Measurements from ENCODE around the gene LPP.

DNA sequence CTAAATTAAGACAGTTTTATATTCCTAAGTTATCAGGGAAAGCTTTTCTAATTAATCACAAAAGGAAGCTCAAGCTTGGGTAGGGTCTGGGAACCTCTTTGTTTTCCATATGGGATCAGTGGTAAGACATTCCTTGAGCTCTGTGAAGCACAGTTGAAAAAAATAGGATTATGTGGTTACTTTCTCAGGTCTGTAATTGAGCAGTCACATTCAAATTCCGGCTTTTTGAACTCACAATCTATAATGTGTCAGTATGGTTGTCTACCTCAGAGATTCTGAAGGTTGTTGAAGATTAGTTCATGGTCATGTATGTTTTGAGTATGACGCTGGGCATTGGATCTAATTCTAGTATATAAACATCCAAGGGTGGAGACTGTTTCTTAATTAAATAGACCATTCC is 364.5 kb downstream of the LPP start:
- TF ChIP-seq POLR2A (IDR thresholded peaks at IDR 0.05) = no peak
- TF ChIP-seq, protein P1, sequence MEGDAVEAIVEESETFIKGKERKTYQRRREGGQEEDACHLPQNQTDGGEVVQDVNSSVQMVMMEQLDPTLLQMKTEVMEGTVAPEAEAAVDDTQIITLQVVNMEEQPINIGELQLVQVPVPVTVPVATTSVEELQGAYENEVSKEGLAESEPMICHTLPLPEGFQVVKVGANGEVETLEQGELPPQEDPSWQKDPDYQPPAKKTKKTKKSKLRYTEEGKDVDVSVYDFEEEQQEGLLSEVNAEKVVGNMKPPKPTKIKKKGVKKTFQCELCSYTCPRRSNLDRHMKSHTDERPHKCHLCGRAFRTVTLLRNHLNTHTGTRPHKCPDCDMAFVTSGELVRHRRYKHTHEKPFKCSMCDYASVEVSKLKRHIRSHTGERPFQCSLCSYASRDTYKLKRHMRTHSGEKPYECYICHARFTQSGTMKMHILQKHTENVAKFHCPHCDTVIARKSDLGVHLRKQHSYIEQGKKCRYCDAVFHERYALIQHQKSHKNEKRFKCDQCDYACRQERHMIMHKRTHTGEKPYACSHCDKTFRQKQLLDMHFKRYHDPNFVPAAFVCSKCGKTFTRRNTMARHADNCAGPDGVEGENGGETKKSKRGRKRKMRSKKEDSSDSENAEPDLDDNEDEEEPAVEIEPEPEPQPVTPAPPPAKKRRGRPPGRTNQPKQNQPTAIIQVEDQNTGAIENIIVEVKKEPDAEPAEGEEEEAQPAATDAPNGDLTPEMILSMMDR (IDR thresholded peaks at IDR 0.05) = no peak

Measured in tibial nerve (tissue), 3 donors.